PC-3 (cell line): ENCODE results near the gene POLD4. TPM values are rescaled to one million over a fixed set of nuclear protein-coding genes. Genes with fewer than 3 reads are reported as not detected.
"Not testable (repeated sequence)": the region's sequence is repeated elsewhere in the genome, so short reads cannot be mapped to it uniquely, and the experiment has no call there.

Source experiments
- ATAC-seq: fragments of 200-7000 bp; cut with Tn5 transposase; 2 replicates; pipeline ENCODE4 v1.9.1; 2020; ENCODE audit warnings: mild to moderate bottlenecking, moderate library complexity
- Bru-seq: library from RNA; stranded (reverse); fragments of 400-500 nt; gene quantifications from one replicate; lab custom pipeline; 2021; lab: Mats Ljungman, UMichigan
- BruChase-seq, 2 experiments: library from RNA; stranded (reverse); fragments of 400-500 nt; gene quantifications; one replicate each; lab custom pipeline; 2021; lab: Mats Ljungman, UMichigan
- BruUV-seq: library from RNA; stranded (reverse); fragments of 400-500 nt; replicated peaks from 2 replicates; lab custom pipeline; 2021; lab: Mats Ljungman, UMichigan
- CTCF ChIA-PET: fragments of 300-600 bp; sonication (Branson Sonifier 250); formaldehyde crosslinking; loops from one replicate; lab custom pipeline; 2022; ENCODE audit warnings: antibody characterized with exemption; lab: Charles Lee
- POLR2A ChIA-PET: fragments of 300-600 bp; sonication (Branson Sonifier 250); formaldehyde crosslinking; loops from one replicate; lab custom pipeline; 2022; ENCODE audit warnings: antibody characterized with exemption; ENCODE audit not compliant: unreplicated experiment; lab: Charles Lee
- DNase-seq: peaks from one replicate; pipeline ENCODE4 v3.0.0-alpha.2; 2015
- H2AFZ ChIP-seq: fragments of 300-600 bp; sonication (generic); 2 replicates; pipeline ENCODE4 v1.6.0; 2016; ENCODE audit warnings: antibody characterized with exemption, low read length
- H3F3A ChIP-seq: fragments of 300-600 bp; sonication (generic); one replicate; pipeline ENCODE4 v1.6.0; 2017; ENCODE audit warnings: antibody characterized with exemption, low read length, control low read depth, mild to moderate bottlenecking; ENCODE audit not compliant: unreplicated experiment
- H3K27ac ChIP-seq: fragments of 300-600 bp; sonication (generic); 2 replicates; pipeline ENCODE4 v1.5.1; 2016; ENCODE audit warnings: mild to moderate bottlenecking, low read length
- H3K27me3 ChIP-seq: fragments of 300-600 bp; sonication (generic); 2 replicates; pipeline ENCODE4 v1.6.1; 2016; ENCODE audit warnings: low read length, mixed read lengths
- H3K36me3 ChIP-seq: fragments of 300-600 bp; sonication (generic); 2 replicates; pipeline ENCODE4 v1.6.1; 2016; ENCODE audit warnings: low read depth, mixed run types, low read length, mixed read lengths
- H3K4me1 ChIP-seq: fragments of 300-600 bp; sonication (generic); 2 replicates; pipeline ENCODE4 v1.5.1; 2016; ENCODE audit warnings: low read length; ENCODE audit not compliant: insufficient read depth
- H3K4me2 ChIP-seq: fragments of 300-600 bp; sonication (generic); 2 replicates; pipeline ENCODE4 v1.6.0; 2016; ENCODE audit warnings: low read length
- H3K4me3 ChIP-seq: fragments of 300-600 bp; sonication (generic); 2 replicates; pipeline ENCODE4 v1.5.1; 2016; ENCODE audit warnings: mild to moderate bottlenecking, low read length, mixed read lengths
- H3K79me2 ChIP-seq: fragments of 300-600 bp; sonication (generic); 2 replicates; pipeline ENCODE4 v1.6.1; 2017; ENCODE audit warnings: low read length, mixed read lengths
- H3K9ac ChIP-seq: fragments of 300-600 bp; sonication (generic); 2 replicates; pipeline ENCODE4 v1.6.0; 2016; ENCODE audit warnings: mild to moderate bottlenecking, low read length
- H3K9me2 ChIP-seq: fragments of 300-600 bp; sonication (generic); replicated peaks from 2 replicates; pipeline ENCODE4 v1.6.1; 2016; ENCODE audit warnings: mixed run types, low read length, mixed read lengths
- H3K9me3 ChIP-seq: fragments of 300-600 bp; sonication (generic); 2 replicates; pipeline ENCODE4 v1.6.1; 2016; ENCODE audit warnings: low read length, mixed read lengths
- H4K20me1 ChIP-seq: fragments of 300-600 bp; sonication (generic); 2 replicates; pipeline ENCODE4 v1.6.1; 2016; ENCODE audit warnings: low read length, mixed read lengths
- CTCF ChIP-seq: fragments of 300-600 bp; sonication (generic); conservative IDR thresholded peaks from 2 replicates; pipeline ENCODE4 v1.5.1; 2017; ENCODE audit warnings: antibody characterized with exemption, low read depth, mild to moderate bottlenecking, low read length
- EZH2 ChIP-seq: fragments of 300-600 bp; sonication (generic); IDR thresholded peaks from one replicate; pipeline ENCODE4 v1.6.1; 2017; ENCODE audit warnings: antibody characterized with exemption, mild to moderate bottlenecking, low read length; ENCODE audit not compliant: unreplicated experiment
- EZH2phosphoT487 ChIP-seq: fragments of 300-600 bp; sonication (generic); IDR thresholded peaks from 2 replicates; pipeline ENCODE4 v1.6.1; 2018; ENCODE audit warnings: mild to moderate bottlenecking, antibody characterized with exemption, low read length, borderline replicate concordance
- intact Hi-C: fragments of 100-400 bp; cut with micrococcal nuclease; formaldehyde crosslinking; loops from 2 replicates; pipeline ENCODE4 v1.9.0; 2023
- long read RNA-seq: library from polyadenylated mRNA; unstranded; transcript quantifications from one replicate; pipeline ENCODE4 v2.0.0, GENCODE V29; 2021; ENCODE audit not compliant: unreplicated experiment
- total RNA-seq: library from RNA; depleted of rRNA; stranded (reverse); fragments of >200 nt; gene quantifications from 2 replicates; pipeline ENCODE4 v1.2.3, GENCODE V29; 2014; rRNA removed

POLD4 gene
- total RNA-seq (78.5 and 81.5 TPM in 2 replicates), Bru-seq, nascent RNA (percentile 79 among the genes with signal in this experiment), BruChase-seq, experiment 1, labeled RNA remaining after a 6-hour chase (percentile 77 among the genes with signal in this experiment), BruChase-seq, experiment 2, labeled RNA remaining after a 2-hour chase (percentile 76 among the genes with signal in this experiment)
- long read RNA-seq, transcript POLD4-201 (4 exons, 918 nt): minor isoform, 21 of 77 reads
- long read RNA-seq, transcript POLD4-209 (2 exons, 860 nt): major isoform, 34 of 77 reads
- long read RNA-seq, transcript POLD4-205 (4 exons, 1,486 nt): minor isoform, 6 of 77 reads
- long read RNA-seq, partial matches to known transcripts: 2 of 77 reads
- long read RNA-seq, other reads (novel, unspliced or antisense): 10 of 77 reads

- no peaks in the 10 kb centered on the region for H3K9me3 ChIP-seq
- peak within 1 kb of the TSS; percentile 92 for H3K4me2 ChIP-seq
- ChIA-PET CTCF (interaction anchor here (0.5 to 4.1 kb wide), 8 partner anchors 8 to 48 kb away, joined by 3 to 46 read pairs (median 6); partner anchors contain the start of genes CLCF1 and PPP1CA), POLR2A (interaction anchor here (0.5 to 2.3 kb wide), 9 partner anchors 20 to 234 kb away, joined by 3 to 32 read pairs (median 4); partner anchors contain the start of genes CLCF1 and KDM2A)
- peak within 1 kb of the TSS; percentile 77 for H3K4me3 ChIP-seq
- peak within 1 kb of the TSS; percentile 69 for H2AFZ ChIP-seq
- peaks cover 14% of the 10 kb centered on the region for H3K79me2 ChIP-seq
- DNase-seq (peak; percentile 98), ATAC-seq (peak; percentile 54)
- peak within 1 kb of the TSS; percentile 93 for H3K27ac ChIP-seq
- H4K20me1 ChIP-seq: no peaks in the 10 kb centered on the region
- no peaks in the 10 kb centered on the region for H3K36me3 ChIP-seq
- TF ChIP-seq EZH2phosphoT487: no peak
- no peak for TF ChIP-seq CTCF
- TF ChIP-seq EZH2: no peak
- no peaks in the 10 kb centered on the region for H3K9me2 ChIP-seq
- peaks cover 17% of the 10 kb centered on the region for H3F3A ChIP-seq
- no TSS peak for BruUV-seq
- peaks cover 63% of the 10 kb centered on the region for H3K4me1 ChIP-seq
- intact Hi-C loops: loop anchor here (1.0 kb wide), 2 partner anchors 7 to 21 kb away; no protein-coding TSS in a partner anchor
- peak within 1 kb of the TSS; percentile 87 for H3K9ac ChIP-seq
- H3K27me3 ChIP-seq: no peaks in the 10 kb centered on the region
Measured at GRCh38 chr11:67353317-67354074, at the start of gene POLD4. TSS of gene POLD4 (minus strand) at chr11:67353546. CDS start at chr11:67353399, 147 bp downstream.

GRCh38 chr11:67403085-67403484, 49.7 kb upstream of the POLD4 start:
- H3K27ac ChIP-seq, H3K9me3 ChIP-seq, ATAC-seq, H2AFZ ChIP-seq, H3F3A ChIP-seq, H3K9ac ChIP-seq, POLR2A ChIA-PET, DNase-seq, BruUV-seq, H3K4me2 ChIP-seq, CTCF ChIA-PET, H3K9me2 ChIP-seq, H3K4me3 ChIP-seq, H3K27me3 ChIP-seq: not testable (repeated sequence)
- Histone ChIP-seq H3K79me2 (peaks cover 28% of the 10 kb centered on the region), H4K20me1 (peaks cover 16% of the 10 kb centered on the region; the same call in 1 of the 2 replicates), H3K36me3 (peaks cover 16% of the 10 kb centered on the region), H3K4me1 (peaks cover 11% of the 10 kb centered on the region)
- intact Hi-C loops: loop anchor here (2.0 kb wide), 1 partner anchor 26 kb away; the partner anchor contains the start of gene RPS6KB2

DNA sequence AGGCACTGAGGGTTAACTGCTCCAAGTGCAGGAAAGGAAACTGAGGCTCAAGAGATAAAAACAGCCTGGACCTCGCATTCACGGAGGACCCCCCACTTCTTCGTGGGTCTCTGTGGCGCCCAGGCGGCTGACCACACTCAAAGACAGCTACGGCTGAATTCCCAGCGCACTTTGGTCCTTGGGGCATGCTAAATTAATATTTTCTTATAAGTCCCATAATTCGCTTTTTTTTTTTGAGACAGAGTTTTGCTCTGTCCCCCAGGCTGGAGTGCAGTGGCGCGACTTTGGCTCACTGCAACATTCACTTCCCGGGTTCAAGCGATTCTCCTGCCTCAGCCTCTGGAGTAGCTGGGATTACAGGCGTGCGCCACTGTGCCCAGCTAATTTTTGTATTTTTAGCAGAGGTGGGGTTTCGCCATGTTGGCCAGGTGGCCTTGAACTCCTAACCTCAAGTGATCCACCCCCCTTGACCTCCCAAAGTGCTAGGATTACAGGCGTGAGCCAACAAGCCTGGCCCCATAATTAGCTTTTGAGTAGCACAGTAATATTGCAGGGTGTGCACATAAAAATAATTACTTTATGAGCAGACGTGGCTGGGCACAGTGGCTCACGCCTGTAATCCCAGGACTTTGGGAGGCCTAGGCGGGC, 49.0 kb upstream of the POLD4 start:
- TSS peak; percentile 89 for BruUV-seq
- 0 out of 2 replicates have a peak overlapping the region, but pooled peaks have one; percentile 8 for H3K27ac ChIP-seq
- peaks cover 11% of the 10 kb centered on the region for H3K4me1 ChIP-seq
- peaks cover 16% of the 10 kb centered on the region; the same call in 1 of the 2 replicates for H4K20me1 ChIP-seq
- H3K9me3 ChIP-seq, H3K9me2 ChIP-seq, DNase-seq, ATAC-seq, H3F3A ChIP-seq, H3K27me3 ChIP-seq: not testable (repeated sequence)
- peaks cover 28% of the 10 kb centered on the region for H3K79me2 ChIP-seq
- intact Hi-C loops: loop anchor here (2.0 kb wide), 1 partner anchor 26 kb away; the partner anchor contains the start of gene RPS6KB2
- H3K4me3 ChIP-seq: peak overlapping the region; percentile 42
- POLR2A ChIA-PET: interaction anchor here (0.6 to 0.9 kb wide), 4 partner anchors 10 to 54 kb away, joined by 5 to 13 read pairs (median 8); partner anchors contain the start of gene RAD9A
- peak overlapping the region; percentile 80 for H3K4me2 ChIP-seq
- peaks cover 24% of the 10 kb centered on the region for H3K36me3 ChIP-seq
- H3K9ac ChIP-seq: peak overlapping the region; percentile 13; the same call in 1 of the 2 replicates
- peak overlapping the region; percentile 71 for H2AFZ ChIP-seq
- CTCF ChIA-PET: interaction anchor here (0.5 to 1.7 kb wide), 6 partner anchors 18 to 1386 kb away, joined by 3 to 15 read pairs (median 8); partner anchors contain the start of gene TMEM134
